ENCODE measurements around the gene CDC42. TPM values are rescaled to one million over a fixed set of nuclear protein-coding genes. Genes with fewer than 3 reads are reported as not detected.

CDC42 gene
- total RNA-seq, 3 donors from 2014 or later (not counting 1 experiment from before 2014, with no cell fraction given): 454 to 470 (median 463) TPM

- intact Hi-C loops (cut with micrococcal nuclease): loop anchor here (1.0 to 5.0 kb wide), 3 partner anchors 11 to 36 kb away; no protein-coding TSS in a partner anchor
- H3K4me1 ChIP-seq (ENCODE audit: control insufficient read depth, insufficient read depth, low read length): peaks cover 28% of the 10 kb centered on the region
- H3K27ac Mint-ChIP-seq: peak overlapping the region; percentile 90 to 95
- H3K36me3 ChIP-seq (ENCODE audit: control insufficient read depth, insufficient read depth, low read length): peaks cover 2% of the 10 kb centered on the region
- 95% methylated on average over 11 of the region's 13 CpGs for WGBS (ENCODE audit: insufficient coverage)
- H3K9me3 Mint-ChIP-seq: no peaks in the 10 kb centered on the region
- ATAC-seq (no peak), DNase-seq (no peak)
- no peaks in the 10 kb centered on the region for H3K27me3 ChIP-seq (ENCODE audit: control insufficient read depth, insufficient read depth, low read length)
- no peak overlapping the region for H3K27ac ChIP-seq (ENCODE audit: low read length)
- H3K4me3 ChIP-seq (ENCODE audit: low read length): no peak overlapping the region
- H3K4me1 Mint-ChIP-seq: peaks cover 38 to 54% of the 10 kb centered on the region in 2 donors
- no peaks in the 10 kb centered on the region for H3K9me3 ChIP-seq (ENCODE audit: control insufficient read depth, insufficient read depth, low read length)
- H3K36me3 Mint-ChIP-seq: no peaks in the 10 kb centered on the region
- TF ChIP-seq CTCF (IDR thresholded peaks at IDR 0.05): no peak
- no peaks in the 10 kb centered on the region for H3K27me3 Mint-ChIP-seq (ENCODE audit: low read depth in 2 of 2)
- H3K4me3 Mint-ChIP-seq: peak overlapping the region; percentile 94
These were observed 848 bp upstream of the CDC42 start for GRCh38 chr1:22051607-22052114.

- Histone ChIP-seq H3K9me3 (ENCODE audit: control insufficient read depth, insufficient read depth, low read length) (no peaks in the 10 kb centered on the region), H3K27ac (ENCODE audit: low read length) (peak overlapping the region; percentile 89), H3K27me3 (ENCODE audit: control insufficient read depth, insufficient read depth, low read length) (no peaks in the 10 kb centered on the region), H3K4me1 (ENCODE audit: control insufficient read depth, insufficient read depth, low read length) (peaks cover 41% of the 10 kb centered on the region), H3K36me3 (ENCODE audit: control insufficient read depth, insufficient read depth, low read length) (peaks cover 11% of the 10 kb centered on the region), H3K4me3 (ENCODE audit: low read length) (peak overlapping the region; percentile 87)
- H3K4me1 Mint-ChIP-seq: peaks cover 53 to 64% of the 10 kb centered on the region in 2 donors
- under 1% methylated on average over 57 of the region's 70 CpGs for WGBS (ENCODE audit: insufficient coverage)
- no peaks in the 10 kb centered on the region for H3K9me3 Mint-ChIP-seq
- peak overlapping the region; percentile 96 for H3K27ac Mint-ChIP-seq
- peak; percentile 42 to 65 (median 50) for ATAC-seq
- peak; percentile 67 to 84 for DNase-seq
- intact Hi-C loops (cut with micrococcal nuclease): loop anchor here (5.0 kb wide), 1 partner anchor 34 kb away; no protein-coding TSS in a partner anchor
- peak overlapping the region; percentile 97 for H3K4me3 Mint-ChIP-seq
- no peaks in the 10 kb centered on the region for H3K36me3 Mint-ChIP-seq
- TF ChIP-seq CTCF (IDR thresholded peaks at IDR 0.05): no peak
- H3K27me3 Mint-ChIP-seq (ENCODE audit: low read depth in 2 of 2): no peaks in the 10 kb centered on the region
These were observed 730 bp downstream of the CDC42 start for GRCh38 chr1:22053017-22053860.

GRCh38 chr1:22053861-22054770 is 1.6 kb downstream of the CDC42 start:
- DNase-seq (peak in 1 of 2 donors; percentile 66), ATAC-seq (no peak)
- H3K27me3 ChIP-seq (ENCODE audit: control insufficient read depth, insufficient read depth, low read length): no peaks in the 10 kb centered on the region
- no peaks in the 10 kb centered on the region for H3K9me3 ChIP-seq (ENCODE audit: control insufficient read depth, insufficient read depth, low read length)
- H3K27ac Mint-ChIP-seq: peak overlapping the region; percentile 96
- peak overlapping the region; percentile 97 for H3K4me3 Mint-ChIP-seq
- H3K9me3 Mint-ChIP-seq: no peaks in the 10 kb centered on the region
- intact Hi-C loops (cut with micrococcal nuclease): loop anchor here (1.0 to 5.0 kb wide), 2 partner anchors 33 to 51 kb away; no protein-coding TSS in a partner anchor
- H3K4me3 ChIP-seq (ENCODE audit: low read length): peak overlapping the region; percentile 87
- WGBS (ENCODE audit: insufficient coverage): 45% methylated on average over 19 of the region's 19 CpGs
- H3K36me3 Mint-ChIP-seq: no peaks in the 10 kb centered on the region
- TF ChIP-seq CTCF (IDR thresholded peaks at IDR 0.05): no peak
- peak overlapping the region; percentile 89 for H3K27ac ChIP-seq (ENCODE audit: low read length)
- peaks cover 12% of the 10 kb centered on the region for H3K36me3 ChIP-seq (ENCODE audit: control insufficient read depth, insufficient read depth, low read length)
- peaks cover 50% of the 10 kb centered on the region for H3K4me1 ChIP-seq (ENCODE audit: control insufficient read depth, insufficient read depth, low read length)
- no peaks in the 10 kb centered on the region for H3K27me3 Mint-ChIP-seq (ENCODE audit: low read depth in 2 of 2)
- H3K4me1 Mint-ChIP-seq: peaks cover 46 to 57% of the 10 kb centered on the region in 2 donors
